HCT116 (cell line): ENCODE data around the gene SDSL.

Experiments used
- CEBPB ChIP-seq: IDR thresholded peaks from 2 replicates; pipeline ENCODE4 v1.6.1; 2012; ENCODE audit warnings: low read depth
- CTCF ChIP-seq, 3 experiments: fragments of 200-600 bp in 1 of 3; sonication (generic) in 1 of 3; IDR thresholded peaks in 2 of 3; conservative IDR thresholded peaks in 1 of 3; 2 replicates each; pipeline ENCODE4 v1.5.1; 2012 to 2017; ENCODE audit warnings: low read depth in 2 of 3, low read length in 2 of 3, antibody characterized with exemption in 1 of 3, borderline replicate concordance in 1 of 3, control low read depth in 1 of 3, mild to moderate bottlenecking in 1 of 3, mixed read lengths in 1 of 3, mixed run types in 1 of 3, moderate library complexity in 1 of 3; ENCODE audit not compliant: insufficient read depth in 1 of 3
- POLR2AphosphoS5 ChIP-seq: IDR thresholded peaks from 2 replicates; pipeline ENCODE4 v1.6.1; 2011; ENCODE audit warnings: mild to moderate bottlenecking, low read depth, low read length, moderate library complexity

- TF ChIP-seq CEBPB (no peak), CTCF (IDR thresholded peaks at IDR 0.05 in 2 of 3, conservative IDR thresholded peaks at IDR 0.05 in 1 of 3; ENCODE audit: borderline replicate concordance in 1 of 3, insufficient read depth in 1 of 3, low read depth in 2 of 3, low read length in 2 of 3) (no peak), POLR2AphosphoS5 (no peak)
Measured at GRCh38 chr12:113418213-113418879, 3.8 kb upstream of the SDSL start.
